Fibroblast of skin of right biceps (primary cell): ENCODE data around the gene SYNE4.
A peak's percentile ranks its signal among the peaks of the same experiment; 100 is the strongest.
"Not testable (repeated sequence)": the region's sequence is repeated elsewhere in the genome, so short reads cannot be mapped to it uniquely, and the experiment has no call there.

Experiments used
- DNase-seq: peaks from one replicate; pipeline ENCODE4 v3.0.0-alpha.2; 2013

Gene SYNE4

DNA sequence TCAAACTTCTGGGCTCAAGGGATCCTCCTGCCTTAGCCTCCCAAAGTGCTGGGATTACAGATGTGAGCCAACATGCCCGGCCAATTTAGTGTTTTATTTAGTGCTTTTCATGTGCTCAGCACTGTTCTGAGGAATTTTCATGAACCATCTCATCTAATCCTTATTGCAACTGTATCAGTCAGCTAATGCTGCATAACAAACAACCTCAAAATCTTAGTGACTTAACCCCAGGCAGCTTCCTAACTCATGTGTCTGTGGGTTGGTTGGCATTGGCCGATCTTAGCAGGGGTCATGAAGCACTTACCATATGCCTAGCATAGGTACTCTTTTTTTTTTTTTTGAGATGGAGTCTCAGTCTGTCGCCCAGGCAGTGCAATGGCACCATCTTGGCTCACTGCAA, 19.8 kb downstream of the SYNE4 start:
- no peak for DNase-seq

DNA sequence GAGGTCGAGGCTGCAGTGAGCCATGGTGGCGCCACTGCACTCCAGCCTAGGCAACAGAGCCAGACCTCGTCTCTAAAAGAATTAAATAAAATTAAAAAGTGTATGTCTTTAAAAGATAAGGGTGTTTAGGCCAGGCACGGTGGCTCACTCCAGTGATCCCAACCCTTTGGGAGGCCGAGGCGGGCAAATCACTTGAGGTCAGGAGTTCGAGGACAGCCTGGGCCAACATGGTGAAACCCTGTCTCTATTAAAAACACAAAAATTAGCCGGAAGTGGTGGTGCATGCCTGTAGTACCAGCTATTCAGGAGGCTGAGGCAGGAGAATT, 21.1 kb downstream of the SYNE4 start:
- DNase-seq, result no peak

DNA sequence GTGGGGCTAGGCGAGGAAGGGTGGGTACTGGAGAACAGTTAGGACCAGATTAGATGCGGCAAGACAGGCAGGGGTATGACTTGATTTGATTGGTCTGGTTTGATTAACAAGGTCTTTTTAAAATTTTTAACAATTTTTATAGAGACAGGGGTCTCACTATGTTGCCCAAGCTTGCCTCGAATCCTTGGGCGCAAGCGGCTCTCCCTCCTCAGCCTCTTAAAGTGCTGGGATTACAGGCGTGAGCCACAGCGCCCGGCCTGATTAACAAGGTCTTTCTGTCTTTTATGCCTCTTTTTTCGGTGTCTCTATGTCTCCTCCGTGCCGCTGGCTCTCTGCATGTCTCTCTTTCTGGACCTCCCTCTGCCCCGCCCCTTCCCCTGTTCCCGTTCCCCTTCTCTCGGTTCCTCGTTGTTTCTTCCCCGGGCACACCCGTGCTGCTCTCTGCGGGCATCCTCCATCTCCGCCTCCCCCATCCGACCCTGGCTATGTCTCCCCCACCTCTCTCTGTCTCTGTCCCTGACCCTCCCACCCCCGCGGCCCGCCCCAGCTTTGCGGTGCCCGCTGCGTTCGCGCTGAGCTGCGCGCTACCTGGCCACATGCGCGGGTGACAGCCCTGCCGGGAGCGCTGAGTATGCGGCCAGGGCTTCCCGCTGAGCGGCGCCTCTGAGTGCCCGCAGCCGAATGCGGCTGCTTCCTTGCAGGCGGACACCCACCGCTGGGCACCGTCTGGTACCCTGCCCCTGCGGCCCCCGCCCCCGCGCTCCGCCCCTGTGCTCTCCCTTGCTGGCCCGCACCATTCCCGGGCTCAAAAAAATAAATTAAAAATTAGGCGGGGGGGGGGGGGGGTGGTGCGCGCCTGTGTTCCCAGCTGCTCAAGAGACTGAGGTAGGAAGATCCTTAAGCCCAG, 21.7 kb downstream of the SYNE4 start:
- DNase-seq, result no peak

DNA sequence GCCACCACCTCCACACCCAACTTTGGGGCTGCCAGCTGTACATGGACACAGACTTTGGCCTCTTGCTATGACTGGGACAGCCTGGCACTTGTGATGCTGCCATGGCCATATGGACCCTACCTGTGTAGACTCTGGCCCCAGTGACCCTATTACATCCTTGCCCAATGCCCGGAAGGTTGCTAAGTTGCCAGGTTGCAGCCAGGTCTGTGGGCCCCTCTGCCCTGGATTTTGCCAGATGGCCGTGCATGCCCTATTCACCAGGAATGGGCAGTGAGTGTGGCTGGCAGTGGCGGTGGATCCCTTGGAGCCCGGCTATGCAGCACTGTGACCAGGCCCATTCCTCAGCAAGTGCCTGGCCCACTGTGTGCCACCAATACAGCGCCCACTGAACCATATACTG, 22.5 kb downstream of the SYNE4 start:
- no peak for DNase-seq

DNA sequence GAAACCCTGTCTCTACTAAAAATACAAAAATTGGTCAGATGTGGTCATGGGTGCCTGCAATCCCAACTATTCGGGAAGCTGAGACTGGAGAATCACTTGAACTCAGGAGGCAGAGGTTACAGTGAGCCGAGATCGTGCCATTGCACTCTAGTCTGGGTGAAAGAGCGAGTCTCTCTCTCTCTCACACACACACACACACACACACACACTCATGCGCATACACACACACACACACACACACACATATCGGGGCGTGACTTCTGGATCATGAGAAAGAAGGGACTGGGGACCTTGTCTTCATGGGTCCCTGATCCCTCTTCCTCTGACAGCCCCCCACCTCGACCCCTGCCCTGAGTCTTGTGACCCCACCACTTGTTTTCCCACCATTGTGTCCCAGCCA, 25.4 kb downstream of the SYNE4 start:
- no peak for DNase-seq

DNA sequence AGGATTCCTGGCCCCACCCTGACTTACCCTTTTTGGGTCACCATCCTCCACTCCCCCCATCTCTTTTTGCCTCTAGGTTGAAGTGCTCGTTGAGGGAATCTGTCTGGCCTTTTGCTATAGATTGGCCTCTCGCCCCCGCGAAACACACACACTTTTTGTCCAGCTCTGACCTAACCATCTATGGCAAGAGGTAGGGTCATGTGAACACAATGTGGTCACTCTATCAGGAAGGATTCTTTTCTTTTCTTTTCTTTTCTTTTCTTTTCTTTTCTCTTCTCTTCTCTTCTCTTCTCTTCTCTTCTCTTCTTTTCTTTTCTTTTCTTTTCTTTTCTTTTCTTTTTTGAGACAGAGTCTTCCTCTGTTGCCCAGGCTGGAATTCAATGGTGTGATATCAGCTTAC, 27.6 kb downstream of the SYNE4 start:
- DNase-seq, result not testable (repeated sequence)

DNA sequence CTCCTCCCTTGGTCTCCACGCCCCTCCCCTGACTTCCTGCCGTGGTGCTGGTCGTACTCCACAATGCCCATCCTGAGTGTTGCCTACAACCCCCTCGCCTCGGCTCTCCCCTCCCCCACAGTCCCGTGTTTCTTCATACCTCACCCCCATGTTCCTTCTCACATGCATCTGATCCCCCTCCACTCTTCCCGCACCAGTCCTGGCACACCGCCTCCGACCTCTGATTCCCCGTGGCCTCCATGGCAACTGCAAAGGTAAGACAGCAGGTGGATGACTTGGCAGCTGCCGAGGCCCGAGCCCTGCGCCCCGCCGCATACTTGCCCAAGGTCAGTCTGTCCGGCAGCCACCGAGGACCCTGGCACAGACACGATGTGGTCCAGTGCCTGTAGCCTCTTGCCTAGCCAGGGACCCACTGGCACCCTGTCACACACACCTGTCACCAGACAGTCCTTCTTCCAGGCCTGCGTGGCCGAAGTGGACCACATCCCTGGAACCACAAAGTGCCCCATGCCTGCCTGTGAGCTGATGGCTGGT, 29.7 kb downstream of the SYNE4 start:
- no peak for DNase-seq

DNA sequence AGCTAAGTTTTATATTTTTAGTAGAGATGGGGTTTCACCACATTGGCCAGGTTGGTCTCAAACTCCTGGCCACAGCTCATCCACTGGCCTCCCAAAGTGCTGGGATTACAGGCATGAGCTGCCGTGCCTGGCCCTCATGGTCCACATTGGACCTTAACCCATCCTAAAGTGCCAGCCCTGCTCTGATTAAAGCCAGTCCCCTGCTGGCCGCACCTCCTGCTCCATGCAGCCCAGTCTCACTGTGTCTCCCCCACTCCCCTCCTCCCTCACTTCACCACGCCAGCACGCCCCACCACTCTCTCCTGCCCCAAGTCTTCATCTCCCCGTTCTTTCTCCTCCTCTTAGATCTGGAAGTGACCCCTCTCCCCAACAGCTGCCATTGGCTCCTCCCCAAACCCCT, 30.3 kb downstream of the SYNE4 start:
- DNase-seq, result no peak

DNA sequence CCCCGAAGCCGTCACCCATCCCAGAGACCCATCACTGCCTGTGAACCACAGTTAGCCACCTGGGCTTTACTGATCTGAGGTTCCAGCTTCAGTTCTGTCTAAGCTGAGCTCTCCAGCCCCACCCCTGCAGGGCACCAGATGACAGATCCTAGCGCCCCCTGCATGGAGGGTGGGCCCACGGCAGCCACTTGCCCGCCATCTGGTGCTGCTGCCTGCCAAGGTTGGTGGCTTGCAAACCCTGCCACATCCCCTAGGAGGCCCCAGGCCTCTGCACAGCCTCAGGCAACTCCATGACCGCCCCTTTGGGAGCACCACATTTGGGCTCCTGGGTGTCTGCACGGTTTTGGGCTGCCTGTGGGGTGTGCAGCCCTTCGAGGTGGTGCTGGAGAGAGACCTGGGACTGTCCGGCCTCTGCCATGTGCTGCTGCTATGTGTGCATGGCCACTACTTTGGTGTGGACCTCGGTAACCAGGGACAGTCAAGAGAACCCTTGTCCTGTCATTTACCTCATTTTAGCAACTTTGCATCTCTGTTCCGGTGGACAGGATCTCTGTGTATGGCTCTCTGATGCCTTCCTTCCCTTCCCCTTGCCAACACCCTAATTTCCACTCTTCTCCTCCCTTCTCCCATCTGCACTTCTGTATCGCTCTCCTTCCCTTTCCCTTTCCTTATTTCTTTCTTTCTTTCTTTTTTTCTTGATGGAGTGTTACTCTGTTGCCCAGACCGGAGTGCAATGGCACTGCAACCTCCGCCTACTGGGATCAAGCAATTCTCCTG, 31.0 kb downstream of the SYNE4 start:
- DNase-seq, result no peak

DNA sequence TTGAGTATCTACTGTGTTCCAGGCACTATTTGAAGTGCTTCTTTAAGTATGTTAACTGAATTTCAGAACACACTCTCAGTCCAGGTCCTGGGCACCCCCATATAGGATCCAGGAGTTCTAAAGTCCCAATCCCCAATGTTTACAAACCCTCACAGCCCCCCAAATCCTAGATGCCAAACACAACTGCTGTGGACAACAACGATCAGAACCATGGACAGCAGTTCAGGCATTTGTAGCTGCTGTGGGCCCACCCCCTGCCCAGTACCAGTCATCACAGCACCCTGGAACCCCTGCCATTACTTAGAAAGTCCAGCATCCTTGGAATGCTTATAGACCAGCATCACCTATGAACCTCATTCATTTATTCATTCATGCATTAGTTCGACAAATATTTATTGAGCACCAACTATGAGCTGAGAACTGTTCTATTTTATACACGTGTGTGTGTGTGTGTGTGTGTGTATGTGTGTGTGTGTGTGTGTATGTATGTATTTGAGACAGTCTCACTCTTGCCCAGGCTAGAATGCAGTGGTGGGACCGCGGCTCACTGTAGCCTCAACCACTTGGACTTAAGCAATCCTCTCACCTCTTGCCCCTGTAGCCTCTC, 32.9 kb downstream of the SYNE4 start:
- DNase-seq, result no peak

DNA sequence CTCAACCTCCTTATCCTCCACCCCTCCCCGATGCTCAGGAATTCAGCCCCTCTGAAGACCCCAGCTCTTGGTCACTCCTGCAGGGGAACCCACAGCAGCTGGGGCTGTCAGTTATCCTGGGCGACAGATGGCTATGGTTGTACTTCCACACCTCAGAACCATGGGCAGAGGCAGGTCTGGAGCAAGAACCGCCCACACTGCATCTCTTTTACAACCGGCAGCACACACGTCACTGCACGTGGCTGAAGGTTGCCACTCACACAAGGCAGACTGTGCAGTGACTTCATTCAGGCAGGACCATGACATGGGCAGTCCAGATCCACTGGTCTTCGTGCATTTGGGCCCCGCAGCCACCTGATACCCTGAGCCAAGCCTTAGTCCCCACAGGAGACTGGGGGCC, 35.1 kb downstream of the SYNE4 start:
- DNase-seq, result no peak

DNA sequence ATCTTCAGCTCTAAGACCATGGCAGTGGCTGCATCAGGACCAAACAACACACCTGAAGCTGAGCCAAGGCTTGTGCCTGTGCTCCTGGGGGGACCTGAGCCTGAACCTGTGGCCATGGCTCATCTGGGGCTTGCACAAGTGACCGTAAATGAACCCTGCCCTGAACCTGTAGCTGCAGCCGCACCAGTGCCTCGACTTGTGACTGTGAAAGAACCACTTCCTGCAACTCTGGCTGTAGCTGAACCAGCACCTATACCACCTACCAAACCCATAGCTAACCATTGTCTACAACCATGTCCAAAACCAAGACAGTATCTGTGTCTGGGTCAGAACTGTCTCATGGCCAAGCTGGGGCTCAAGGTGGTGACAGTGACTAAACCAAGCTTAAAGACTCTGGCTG, 41.8 kb downstream of the SYNE4 start:
- no peak for DNase-seq

DNA sequence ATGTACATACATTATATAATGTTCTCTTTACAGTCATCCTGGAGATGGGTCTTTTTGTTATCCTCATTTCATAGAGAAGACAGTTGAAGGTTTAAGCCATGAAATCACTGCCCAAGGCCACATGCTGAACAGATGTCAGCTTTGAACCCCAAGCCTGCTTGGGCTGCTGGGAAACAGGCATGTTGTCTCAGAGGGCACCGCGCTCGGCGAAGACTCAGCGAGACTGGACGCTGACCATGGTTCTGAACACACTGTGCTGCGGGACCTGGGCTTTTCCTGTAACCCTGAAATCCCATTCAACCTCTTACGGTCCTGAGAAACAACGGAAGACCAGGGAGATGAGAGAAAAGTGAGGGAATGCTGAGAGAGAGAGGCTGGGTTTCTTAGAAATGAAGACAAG, 45.1 kb downstream of the SYNE4 start:
- peak; percentile 53 for DNase-seq

DNA sequence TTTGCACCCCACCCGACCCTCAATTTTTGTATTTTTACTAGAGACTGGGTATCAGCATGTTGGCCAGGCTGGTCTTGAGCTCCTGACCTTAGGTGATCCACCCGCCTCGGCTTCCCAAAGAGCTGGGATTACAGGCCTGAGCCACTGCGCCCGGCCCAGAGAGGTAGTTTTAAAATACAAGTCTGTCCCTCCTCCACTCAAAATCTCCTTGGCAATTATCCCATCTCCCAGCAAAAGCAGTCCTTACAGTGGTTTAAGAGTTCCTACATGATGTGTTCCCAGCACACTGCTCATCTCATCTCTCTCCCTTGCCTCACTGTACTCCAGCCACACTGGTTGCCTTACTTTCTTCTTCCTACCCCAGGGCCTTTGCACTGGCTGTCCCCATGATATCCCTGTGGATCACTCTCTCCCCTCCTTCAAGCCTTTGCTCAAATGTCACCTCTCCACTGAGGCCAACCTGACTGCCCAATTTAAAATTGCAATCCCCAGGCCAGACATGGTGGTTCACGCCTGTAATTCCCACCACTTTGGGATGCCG, 48.1 kb downstream of the SYNE4 start:
- no peak for DNase-seq

DNA sequence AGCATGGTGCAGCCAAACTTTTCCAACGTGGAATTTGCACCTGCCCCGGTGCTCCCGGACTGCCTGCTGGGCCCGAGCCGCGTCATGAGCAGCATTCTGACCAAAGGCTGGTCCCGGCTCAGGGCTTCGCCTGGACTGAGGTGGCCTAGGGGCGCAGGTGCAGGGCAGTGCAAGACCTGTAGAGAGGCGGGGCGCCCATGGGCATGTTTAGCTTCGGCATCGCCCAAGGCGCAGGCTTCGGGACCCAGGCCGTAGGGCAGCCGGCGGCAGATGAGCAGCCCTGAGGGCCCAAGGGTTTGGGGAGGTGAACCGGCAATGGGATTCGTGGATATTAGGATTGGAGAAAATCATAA, 48.7 kb downstream of the SYNE4 start:
- no peak for DNase-seq

DNA sequence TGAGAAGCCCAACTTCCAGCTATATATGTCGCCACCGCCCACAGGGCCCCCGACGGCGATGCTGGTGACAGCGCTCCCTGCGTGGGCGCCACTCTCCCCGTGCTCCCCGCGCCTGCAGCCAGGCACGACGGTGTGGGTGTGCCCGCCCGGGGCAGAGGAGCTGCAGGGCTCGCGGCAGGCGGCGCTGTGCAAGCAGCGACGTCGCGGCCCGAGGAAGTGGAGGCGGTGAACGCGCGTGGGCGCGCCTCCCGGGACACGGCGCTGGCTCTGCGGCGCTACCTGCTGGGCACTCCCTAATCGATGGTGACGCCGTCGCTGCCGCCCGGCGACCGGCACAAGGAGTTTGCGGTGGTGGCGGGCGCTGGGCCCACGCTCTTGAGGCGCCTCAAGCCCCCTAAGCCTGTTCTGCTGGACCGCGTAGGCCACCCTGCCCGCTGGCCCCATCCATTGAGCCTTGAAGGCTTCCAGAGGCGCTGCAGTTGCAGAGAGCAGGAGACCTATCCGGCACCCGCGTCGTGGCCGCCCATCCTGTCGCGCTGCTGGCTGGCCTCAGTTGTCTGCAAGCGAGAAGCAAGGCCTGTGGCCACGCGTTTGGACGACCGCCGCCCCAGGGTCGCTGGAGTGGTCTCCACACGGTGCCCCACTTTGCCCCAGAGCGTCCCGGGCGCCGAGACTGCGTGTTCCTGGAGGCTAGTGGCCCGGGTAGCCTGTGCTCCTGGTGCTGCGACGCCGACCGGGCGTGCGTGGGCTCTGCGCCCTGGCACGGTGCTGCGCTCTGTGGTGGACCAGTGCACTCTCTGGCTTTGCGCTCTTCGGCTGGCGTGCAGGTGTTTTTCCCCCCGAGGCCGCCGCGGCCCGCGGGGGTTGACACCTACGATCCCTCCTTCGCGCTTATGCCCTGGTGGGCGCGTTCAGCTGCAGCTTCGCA, 49.3 kb downstream of the SYNE4 start:
- DNase-seq, result no peak

DNA sequence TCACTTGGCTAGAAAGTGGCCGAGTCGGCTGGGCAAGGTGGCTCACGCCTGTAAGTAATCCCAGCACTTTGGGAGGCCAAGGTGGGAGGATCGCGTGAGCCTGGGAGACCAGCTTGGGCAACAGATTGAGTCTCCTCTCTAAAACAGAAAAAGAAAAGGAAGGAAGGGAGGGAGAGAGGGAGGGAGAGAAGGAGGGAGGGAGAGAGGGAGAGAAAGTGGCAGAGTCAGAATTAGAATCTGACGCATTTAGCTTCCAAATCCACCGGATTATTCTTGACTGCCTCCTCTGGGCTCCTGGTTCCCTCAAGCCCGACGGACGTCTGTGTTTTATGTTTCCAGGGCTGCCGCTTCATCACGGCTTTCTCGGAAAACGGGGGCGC, 50.0 kb downstream of the SYNE4 start:
- DNase-seq, result no peak

DNA sequence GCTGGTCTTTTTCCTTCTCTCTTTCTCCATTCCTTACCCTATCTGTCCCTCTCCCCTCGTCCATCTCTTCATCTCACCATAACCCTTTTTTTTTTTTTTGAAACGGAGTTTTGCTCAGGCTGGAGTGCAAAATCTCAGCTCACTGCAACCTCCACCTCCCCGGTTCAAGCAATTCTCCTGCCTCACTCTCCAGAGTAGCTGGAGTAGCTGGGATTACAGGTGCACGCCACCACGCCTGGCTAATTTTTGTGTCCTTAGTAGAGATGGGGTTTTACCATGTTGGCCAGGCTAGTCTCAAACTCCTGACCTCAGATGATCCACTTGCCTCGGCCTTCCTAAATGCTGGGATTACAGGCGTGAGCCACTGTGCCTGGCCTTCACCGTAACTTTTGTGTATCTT, 51.2 kb downstream of the SYNE4 start:
- DNase-seq, result not testable (repeated sequence)

DNA sequence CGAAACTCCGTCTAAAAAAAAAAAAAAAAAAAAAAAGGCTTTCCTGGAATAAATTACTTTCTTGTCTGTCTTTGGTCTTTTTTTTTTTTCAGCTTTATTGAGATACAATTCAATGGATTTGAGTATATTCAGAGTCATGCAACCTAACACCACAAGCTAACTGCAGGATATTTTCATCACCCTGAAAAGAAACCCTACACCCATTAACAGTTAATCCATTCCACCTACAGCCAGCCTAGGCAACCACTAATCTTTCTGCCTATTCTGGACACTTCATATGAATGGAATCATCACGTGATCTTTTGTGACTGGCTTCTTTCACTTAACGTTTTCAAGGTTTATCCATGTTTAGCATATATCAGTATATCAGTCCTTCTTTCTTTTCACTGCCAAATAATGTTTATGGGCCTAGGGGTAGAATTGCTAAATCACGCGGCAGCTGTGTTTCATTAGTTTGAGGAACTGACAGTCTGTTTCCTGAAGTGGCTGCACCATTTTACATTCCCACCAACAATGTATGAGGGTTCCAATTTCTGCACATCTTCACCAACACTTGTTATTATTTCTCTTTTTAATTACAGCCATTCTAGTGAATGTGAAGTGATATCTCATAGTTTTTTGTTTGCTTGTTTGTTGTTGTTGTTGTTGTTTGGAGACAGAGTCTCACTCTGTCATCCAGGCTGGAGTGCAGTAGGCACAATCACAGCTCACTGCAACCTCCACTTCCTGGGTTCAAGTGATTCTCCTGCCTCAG, 52.6 kb downstream of the SYNE4 start:
- DNase-seq, result no peak
